Measurements from ENCODE around the gene ALG2.

DNA sequence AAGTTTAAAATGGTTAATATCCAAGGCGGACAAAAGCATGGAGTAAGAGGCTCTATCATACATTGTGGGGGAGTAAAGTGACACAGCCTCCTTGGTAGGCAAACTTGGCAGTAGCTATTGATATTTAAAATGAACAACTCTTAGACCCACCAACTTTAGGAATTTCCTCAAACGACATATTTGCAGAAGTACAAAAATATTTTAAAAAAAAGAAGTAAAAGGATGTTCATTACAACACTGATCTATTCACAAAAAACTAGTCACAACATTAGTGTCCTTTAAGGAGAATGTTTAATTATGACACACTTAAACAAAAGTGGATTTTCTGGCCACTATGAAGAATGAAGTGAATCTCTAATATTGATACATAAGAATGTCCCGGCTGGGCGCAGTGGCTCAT is 1.7 kb downstream of the ALG2 start:
- TF ChIP-seq POLR2AphosphoS5 (IDR thresholded peaks at IDR 0.05; ENCODE audit: borderline replicate concordance, low read depth, low read length) (no peak), EZH2 (IDR thresholded peaks at IDR 0.05) (no peak), FOXP2 (optimal IDR thresholded peaks at IDR 0.05; ENCODE audit: control extremely low read depth, extremely low read length, insufficient read depth) (no peak)
